C4-2B (cell line): ENCODE results near the gene RPAP3.

Source experiments
- H3K27ac ChIP-seq: fragments of 450-650 bp; 2 replicates; pipeline ENCODE4 v1.5.1; 2017
- CTCF ChIP-seq: fragments of 450-650 bp; conservative IDR thresholded peaks from 2 replicates; pipeline ENCODE4 v1.5.1; 2017; ENCODE audit warnings: mild to moderate bottlenecking
- ZFX ChIP-seq: fragments of 450-650 bp; IDR thresholded peaks from 2 replicates; pipeline ENCODE4 v1.6.1; 2017

RPAP3 gene

GRCh38 chr12:47751561-47751960 is 45.7 kb upstream of the RPAP3 start:
- TF ChIP-seq ZFX (no peak), CTCF (no peak)
- 0 out of 2 replicates have a peak overlapping the region, but pooled peaks have one; percentile 73 for H3K27ac ChIP-seq

GRCh38 chr12:47750916-47751470 is 45.2 kb upstream of the RPAP3 start:
- H3K27ac ChIP-seq, result 0 out of 2 replicates have a peak overlapping the region, but pooled peaks have one; percentile 73

GRCh38 chr12:47750229-47750798 is 44.5 kb upstream of the RPAP3 start:
- TF ChIP-seq CTCF, result no peak
- no peak for TF ChIP-seq ZFX
- no peak overlapping the region for H3K27ac ChIP-seq

More at GRCh38 chr12:47750916-47751470, 45.2 kb upstream of the RPAP3 start:
- TF ChIP-seq ZFX (no peak), CTCF (no peak)

- no peak overlapping the region for H3K27ac ChIP-seq
- TF ChIP-seq ZFX, result no peak
- TF ChIP-seq CTCF, result no peak
These were observed 43.1 kb upstream of the RPAP3 start for GRCh38 chr12:47748899-47749298.

GRCh38 chr12:47748507-47748828 is 42.6 kb upstream of the RPAP3 start:
- no peak overlapping the region for H3K27ac ChIP-seq
- TF ChIP-seq CTCF, result no peak
- no peak for TF ChIP-seq ZFX

GRCh38 chr12:47747596-47748506 is 42.0 kb upstream of the RPAP3 start:
- TF ChIP-seq ZFX, result no peak
- no peak overlapping the region for H3K27ac ChIP-seq

- TF ChIP-seq ZFX (no peak), CTCF (no peak)
- no peak overlapping the region for H3K27ac ChIP-seq
These were observed 41.3 kb upstream of the RPAP3 start for GRCh38 chr12:47747126-47747525.
